Measurements from ENCODE around the gene SLC25A21. TPM values are rescaled to one million over a fixed set of nuclear protein-coding genes. Genes with fewer than 3 reads are reported as not detected.

The SLC25A21 gene
- total and polyA plus RNA-seq, 7 donors: 0.07 to 0.37 (median 0.18) TPM; not detected in 1

DNA sequence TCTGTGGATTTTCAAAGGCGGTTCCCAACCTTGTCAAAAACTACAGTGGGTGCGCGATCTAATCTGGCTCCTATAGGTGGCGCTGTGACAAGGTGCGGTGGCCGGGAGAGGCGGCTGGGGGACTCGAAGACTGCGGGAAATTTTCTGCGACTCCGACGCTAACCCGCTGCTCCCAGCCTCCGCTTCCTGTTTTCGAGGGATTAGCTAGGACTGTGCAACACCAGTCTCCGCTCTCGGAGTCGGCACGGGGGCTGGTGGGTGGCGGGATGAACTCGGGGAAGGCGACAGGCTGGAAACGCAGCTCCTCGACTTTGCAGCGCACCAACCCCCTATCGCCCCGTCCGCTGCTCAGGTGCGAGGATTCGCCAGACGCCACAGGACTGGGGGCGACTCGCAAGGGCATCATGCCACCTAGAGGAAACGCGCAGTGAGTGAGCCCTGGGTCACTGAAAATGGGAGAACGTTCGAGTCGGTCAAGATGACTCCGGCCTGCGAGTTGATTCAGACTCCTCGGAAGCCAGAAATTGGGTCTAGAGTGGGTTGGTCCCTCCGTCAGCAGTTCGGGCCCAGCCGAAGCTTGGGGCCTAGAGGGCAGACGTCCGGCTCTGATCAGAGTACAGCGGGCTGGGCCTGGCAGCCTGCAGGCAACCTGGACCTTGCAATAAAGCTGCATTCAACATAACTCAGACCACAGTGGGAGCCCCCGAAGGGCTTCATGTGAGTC, 516.3 kb downstream of the SLC25A21 start:
- intact Hi-C loops (cut with DNase I): loop anchor here in 1 of 2 donors (10.0 kb wide), 1 partner anchor 151 kb away; no protein-coding TSS in a partner anchor
- no peak for DNase-seq
- no peaks in the 10 kb centered on the region for H3K36me3 ChIP-seq (ENCODE audit: insufficient read depth in 1 of 2, low read depth in 1 of 2)
- TF ChIP-seq, protein P1, sequence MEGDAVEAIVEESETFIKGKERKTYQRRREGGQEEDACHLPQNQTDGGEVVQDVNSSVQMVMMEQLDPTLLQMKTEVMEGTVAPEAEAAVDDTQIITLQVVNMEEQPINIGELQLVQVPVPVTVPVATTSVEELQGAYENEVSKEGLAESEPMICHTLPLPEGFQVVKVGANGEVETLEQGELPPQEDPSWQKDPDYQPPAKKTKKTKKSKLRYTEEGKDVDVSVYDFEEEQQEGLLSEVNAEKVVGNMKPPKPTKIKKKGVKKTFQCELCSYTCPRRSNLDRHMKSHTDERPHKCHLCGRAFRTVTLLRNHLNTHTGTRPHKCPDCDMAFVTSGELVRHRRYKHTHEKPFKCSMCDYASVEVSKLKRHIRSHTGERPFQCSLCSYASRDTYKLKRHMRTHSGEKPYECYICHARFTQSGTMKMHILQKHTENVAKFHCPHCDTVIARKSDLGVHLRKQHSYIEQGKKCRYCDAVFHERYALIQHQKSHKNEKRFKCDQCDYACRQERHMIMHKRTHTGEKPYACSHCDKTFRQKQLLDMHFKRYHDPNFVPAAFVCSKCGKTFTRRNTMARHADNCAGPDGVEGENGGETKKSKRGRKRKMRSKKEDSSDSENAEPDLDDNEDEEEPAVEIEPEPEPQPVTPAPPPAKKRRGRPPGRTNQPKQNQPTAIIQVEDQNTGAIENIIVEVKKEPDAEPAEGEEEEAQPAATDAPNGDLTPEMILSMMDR (IDR thresholded peaks at IDR 0.05): peak; percentile 40
- no peaks in the 10 kb centered on the region for H3K4me1 ChIP-seq
- peaks cover 5 to 100% (median 53%) of the 10 kb centered on the region in 3 donors for H3K27me3 ChIP-seq (ENCODE audit: insufficient read depth in 3 of 3, low read length in 2 of 3)
- no peak overlapping the region for H3K27ac ChIP-seq
- no peaks in the 10 kb centered on the region for H3K9me3 ChIP-seq
- peak overlapping the region; percentile 60 for H3K4me3 ChIP-seq
- ATAC-seq: peak in 3 of 4 donors; percentile 23 to 47 (median 46)
- 4% methylated on average over 45 to 48 of the region's 48 CpGs for WGBS, 3 donors

DNA sequence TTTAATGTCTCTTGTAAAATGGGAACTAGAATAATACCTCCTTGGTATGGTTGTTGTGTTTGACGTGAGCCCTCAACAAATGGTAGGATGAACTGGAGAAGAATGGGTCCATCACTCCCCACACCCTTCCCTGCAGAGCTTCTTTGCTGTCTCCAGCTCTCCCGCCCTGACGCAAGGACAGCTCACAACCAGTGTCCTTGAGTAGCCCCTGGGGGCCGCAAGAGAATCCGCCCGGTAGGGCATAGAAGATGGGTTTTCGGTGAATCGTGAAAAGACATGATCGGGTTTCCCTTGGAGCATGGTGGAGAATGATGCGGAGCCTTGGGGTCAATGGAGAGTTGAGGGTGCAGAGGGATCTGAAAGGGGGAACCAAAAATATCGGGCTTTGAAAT, 516.8 kb downstream of the SLC25A21 start:
- WGBS, 3 donors: 10 to 13% (median 11%) methylated on average over 11 of the region's 11 CpGs
- Histone ChIP-seq H3K9me3 (no peaks in the 10 kb centered on the region), H3K4me3 (peak overlapping the region; percentile 60), H3K27me3 (ENCODE audit: insufficient read depth in 3 of 3, low read length in 2 of 3) (peaks cover 5 to 100% (median 48%) of the 10 kb centered on the region in 3 donors), H3K36me3 (ENCODE audit: insufficient read depth in 1 of 2, low read depth in 1 of 2) (no peaks in the 10 kb centered on the region), H3K4me1 (no peaks in the 10 kb centered on the region), H3K27ac (no peak overlapping the region)
- TF ChIP-seq, protein P1 (IDR thresholded peaks at IDR 0.05): no peak
- no peak for ATAC-seq
- no peak for DNase-seq
- intact Hi-C loops (cut with DNase I): loop anchor here in 1 of 2 donors (10.0 kb wide), 1 partner anchor 151 kb away; no protein-coding TSS in a partner anchor

DNA sequence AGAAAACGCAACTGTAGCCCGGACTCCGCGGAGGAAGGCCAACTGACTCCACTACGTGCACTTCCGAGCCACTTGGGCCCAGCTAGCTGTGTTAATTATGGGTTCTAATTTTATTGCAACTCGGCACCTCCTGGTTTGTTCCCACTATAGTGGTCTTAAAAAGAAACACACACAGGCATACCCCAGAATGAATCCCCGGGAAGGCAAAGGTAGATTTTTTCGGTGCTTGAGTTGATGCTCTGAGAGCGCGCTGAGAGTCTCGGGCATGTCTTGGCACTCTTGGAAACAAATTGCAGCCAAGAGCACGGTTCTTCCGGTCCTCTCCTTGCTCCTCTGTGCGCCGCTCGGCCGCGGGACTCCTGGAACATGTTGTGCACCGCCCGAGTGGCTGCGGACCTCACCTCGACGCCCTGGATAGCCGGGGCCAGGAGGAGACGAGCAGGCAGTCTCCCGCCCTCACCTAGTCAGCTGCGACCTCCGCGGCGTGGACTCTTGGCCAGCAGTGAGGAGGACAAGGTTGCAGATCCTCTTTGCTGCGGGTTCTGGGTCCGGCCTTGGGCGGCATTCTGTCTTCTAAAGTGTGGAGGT, 517.5 kb downstream of the SLC25A21 start:
- H3K27me3 ChIP-seq (ENCODE audit: insufficient read depth in 3 of 3, low read length in 2 of 3): peaks cover 7 to 100% (median 45%) of the 10 kb centered on the region in 3 donors
- no peaks in the 10 kb centered on the region for H3K9me3 ChIP-seq
- no peak for DNase-seq
- 10 to 15% (median 12%) methylated on average over 34 of the region's 34 CpGs for WGBS, 3 donors
- ATAC-seq: no peak
- H3K4me1 ChIP-seq: no peaks in the 10 kb centered on the region
- TF ChIP-seq, protein P1 (IDR thresholded peaks at IDR 0.05): no peak
- H3K36me3 ChIP-seq (ENCODE audit: insufficient read depth in 1 of 2, low read depth in 1 of 2): no peaks in the 10 kb centered on the region
- intact Hi-C loops (cut with DNase I): loop anchor here in 1 of 2 donors (10.0 kb wide), 1 partner anchor 150 kb away; no protein-coding TSS in a partner anchor
- no peak overlapping the region for H3K4me3 ChIP-seq
- no peak overlapping the region for H3K27ac ChIP-seq

DNA sequence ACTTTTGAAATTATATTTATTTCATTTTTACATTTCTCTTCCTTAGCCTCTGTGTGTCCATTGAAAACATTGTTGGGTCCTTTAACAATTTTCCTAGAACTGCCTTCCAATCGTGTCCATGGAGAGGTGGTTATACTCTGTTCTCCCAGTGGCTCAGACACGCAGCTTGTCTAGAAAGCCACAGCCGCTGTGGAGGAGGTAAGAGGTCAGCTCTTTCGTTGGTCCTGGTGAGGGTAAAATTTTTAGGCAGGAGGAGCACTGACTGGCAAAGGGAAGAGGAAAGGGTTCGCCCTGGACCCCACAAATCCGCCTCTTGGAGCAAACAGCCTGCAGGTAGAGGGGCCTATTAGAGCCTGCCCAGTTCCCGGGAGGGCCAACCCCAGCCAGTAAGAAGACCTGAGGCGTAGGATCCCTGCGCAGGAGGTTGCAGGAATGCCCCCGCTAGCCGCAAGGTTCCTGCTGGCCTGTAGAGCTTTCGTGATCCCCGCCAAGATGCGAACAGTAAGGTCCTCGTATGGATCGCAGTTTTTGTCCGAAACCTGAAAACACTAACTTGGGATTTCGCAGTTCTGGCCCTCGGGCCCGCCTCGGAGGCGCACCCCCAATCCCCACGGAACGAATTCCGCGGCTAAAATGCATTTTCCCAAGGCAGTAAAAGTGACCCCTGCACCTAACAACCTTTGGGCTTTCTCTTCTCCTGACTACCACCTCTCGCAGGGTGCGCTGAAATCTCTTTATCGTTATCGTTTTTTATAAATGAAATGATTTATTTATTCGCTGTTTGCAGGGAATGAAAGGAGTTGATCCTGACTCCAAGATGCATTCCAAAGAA, 518.2 kb downstream of the SLC25A21 start:
- intact Hi-C loops (cut with DNase I): loop anchor here in 1 of 2 donors (10.0 kb wide), 1 partner anchor 149 kb away; no protein-coding TSS in a partner anchor
- no peak overlapping the region for H3K27ac ChIP-seq
- H3K4me3 ChIP-seq: no peak overlapping the region
- H3K27me3 ChIP-seq (ENCODE audit: insufficient read depth in 3 of 3, low read length in 2 of 3): peaks cover 9 to 100% (median 41%) of the 10 kb centered on the region in 3 donors
- no peaks in the 10 kb centered on the region for H3K4me1 ChIP-seq
- H3K36me3 ChIP-seq (ENCODE audit: insufficient read depth in 1 of 2, low read depth in 1 of 2): no peaks in the 10 kb centered on the region
- H3K9me3 ChIP-seq: no peaks in the 10 kb centered on the region
- no peak for DNase-seq
- ATAC-seq: no peak
- WGBS, 3 donors: 10 to 14% (median 13%) methylated on average over 31 of the region's 31 CpGs
- TF ChIP-seq, protein P1 (IDR thresholded peaks at IDR 0.05): no peak

Data from psoas muscle (tissue), 8 donors.